Epithelial cell of proximal tubule (primary cell): ENCODE data around the gene FNDC7. TPM values are rescaled to one million over a fixed set of nuclear protein-coding genes. Genes with fewer than 3 reads are reported as not detected.
A peak's percentile ranks its signal among the peaks of the same experiment; 100 is the strongest.
"Not testable (repeated sequence)": the region's sequence is repeated elsewhere in the genome, so short reads cannot be mapped to it uniquely, and the experiment has no call there.

ENCODE experiments used
- DNase-seq: peaks from one replicate; pipeline ENCODE4 v3.0.0-alpha.2; 2011; ENCODE audit warnings: low read depth
- H3K4me3 ChIP-seq: 2 replicates; pipeline ENCODE4 v1.5.1; 2011; ENCODE audit warnings: low read depth, mild to moderate bottlenecking, low read length
- CTCF ChIP-seq: conservative IDR thresholded peaks from 2 replicates; pipeline ENCODE4 v1.5.1; 2012; ENCODE audit warnings: low read depth, mild to moderate bottlenecking, low read length
- total RNA-seq: library from RNA; depleted of rRNA; stranded (reverse); fragments of >200 nt; gene quantifications from 2 replicates; pipeline ENCODE4 v1.2.3, GENCODE V29; 2015

Gene FNDC7
- total RNA-seq, 1 donor from 2014 or later = not detected

- no peak for DNase-seq
- no peak for TF ChIP-seq CTCF
- H3K4me3 ChIP-seq = no peak overlapping the region
These were observed 13.1 kb upstream of the FNDC7 start for GRCh38 chr1:108699375-108700332.

GRCh38 chr1:108701176-108701849, 11.4 kb upstream of the FNDC7 start:
- no peak for TF ChIP-seq CTCF
- no peak for DNase-seq
- no peak overlapping the region for H3K4me3 ChIP-seq

- DNase-seq, H3K4me3 ChIP-seq: not testable (repeated sequence)
These were observed 10.6 kb upstream of the FNDC7 start for GRCh38 chr1:108702109-108702508.

GRCh38 chr1:108703939-108704338, 8.8 kb upstream of the FNDC7 start:
- no peak for TF ChIP-seq CTCF
- DNase-seq = no peak
- no peak overlapping the region for H3K4me3 ChIP-seq

GRCh38 chr1:108704496-108704895, 8.2 kb upstream of the FNDC7 start:
- no peak overlapping the region for H3K4me3 ChIP-seq
- peak; percentile 22 for DNase-seq
- no peak for TF ChIP-seq CTCF

GRCh38 chr1:108706643-108707042, 6.1 kb upstream of the FNDC7 start:
- TF ChIP-seq CTCF = no peak
- H3K4me3 ChIP-seq = no peak overlapping the region
- DNase-seq = no peak
